H9 (cell line): ENCODE measurements around the gene BRINP2. TPM values are rescaled to one million over a fixed set of nuclear protein-coding genes. Genes with fewer than 3 reads are reported as not detected.

ENCODE experiments used
- DNase-seq: peaks from one replicate; pipeline ENCODE4 v3.0.0-alpha.2; 2017
- H2AFZ ChIP-seq: one replicate; pipeline ENCODE4 v1.6.1; 2013; ENCODE audit warnings: mild to moderate bottlenecking, low read length, control low read depth, moderate library complexity
- H2AK5ac ChIP-seq: 2 replicates; pipeline ENCODE4 v1.6.1; 2013; ENCODE audit warnings: low read length, control low read depth, mixed read lengths; ENCODE audit not compliant: insufficient read length
- H2BK120ac ChIP-seq: one replicate; pipeline ENCODE4 v1.6.1; 2013; ENCODE audit warnings: low read depth, mild to moderate bottlenecking, low read length, control low read depth, inconsistent platforms; ENCODE audit not compliant: poor library complexity, severe bottlenecking
- H2BK12ac ChIP-seq: 2 replicates; pipeline ENCODE4 v1.6.1; 2013; ENCODE audit warnings: low read length, control low read depth, mixed read lengths, low read depth; ENCODE audit not compliant: insufficient read length
- H2BK15ac ChIP-seq: 2 replicates; pipeline ENCODE4 v1.6.1; 2013; ENCODE audit warnings: low read depth, low read length, control low read depth
- H2BK20ac ChIP-seq: one replicate; pipeline ENCODE4 v1.6.1; 2013; ENCODE audit warnings: low read depth, mild to moderate bottlenecking, low read length, control low read depth, inconsistent platforms; ENCODE audit not compliant: poor library complexity, severe bottlenecking
- H2BK5ac ChIP-seq: 2 replicates; pipeline ENCODE4 v1.6.1; 2013; ENCODE audit warnings: low read length, control low read depth, mixed read lengths; ENCODE audit not compliant: insufficient read length
- H3K14ac ChIP-seq: 2 replicates; pipeline ENCODE4 v1.6.1; 2013; ENCODE audit warnings: low read length, control low read depth; ENCODE audit not compliant: insufficient read depth
- H3K18ac ChIP-seq: 2 replicates; pipeline ENCODE4 v1.6.1; 2013; ENCODE audit warnings: low read depth, mild to moderate bottlenecking, mixed read lengths, low read length, control low read depth; ENCODE audit not compliant: insufficient read length
- H3K23ac ChIP-seq: 2 replicates; pipeline ENCODE4 v1.6.1; 2013; ENCODE audit warnings: low read length, control low read depth, mixed read lengths, low read depth; ENCODE audit not compliant: insufficient read length
- H3K23me2 ChIP-seq: 2 replicates; pipeline ENCODE4 v1.6.1; 2013; ENCODE audit warnings: low read depth, mild to moderate bottlenecking, mixed read lengths, low read length, control low read depth; ENCODE audit not compliant: insufficient read length, poor library complexity, severe bottlenecking
- H3K27ac ChIP-seq: 2 replicates; pipeline ENCODE4 v1.5.1; 2013; ENCODE audit warnings: low read length, control low read depth, mixed read lengths, low read depth; ENCODE audit not compliant: insufficient read length
- H3K27me3 ChIP-seq: 2 replicates; pipeline ENCODE4 v1.6.1; 2013; ENCODE audit warnings: low read length, control low read depth, inconsistent platforms; ENCODE audit not compliant: insufficient read depth
- H3K4ac ChIP-seq: 2 replicates; pipeline ENCODE4 v1.6.1; 2013; ENCODE audit warnings: low read depth, mild to moderate bottlenecking, control low read depth, inconsistent platforms, low read length, moderate library complexity
- H3K4me1 ChIP-seq: 2 replicates; pipeline ENCODE4 v1.6.1; 2013; ENCODE audit warnings: low read length, control low read depth, inconsistent platforms; ENCODE audit not compliant: insufficient read depth
- H3K4me2 ChIP-seq: 2 replicates; pipeline ENCODE4 v1.6.1; 2013; ENCODE audit warnings: low read length, control low read depth, mixed read lengths; ENCODE audit not compliant: insufficient read length, insufficient read depth
- H3K56ac ChIP-seq: 2 replicates; pipeline ENCODE4 v1.6.1; 2013; ENCODE audit warnings: low read depth, mild to moderate bottlenecking, mixed read lengths, low read length, control low read depth; ENCODE audit not compliant: insufficient read length
- H3K79me1 ChIP-seq: 2 replicates; pipeline ENCODE4 v1.6.1; 2013; ENCODE audit warnings: low read depth, mild to moderate bottlenecking, moderate library complexity, low read length, control low read depth, inconsistent platforms; ENCODE audit not compliant: insufficient read depth, poor library complexity, severe bottlenecking
- H3K79me2 ChIP-seq: 2 replicates; pipeline ENCODE4 v1.6.1; 2013; ENCODE audit warnings: low read length, control low read depth, inconsistent platforms; ENCODE audit not compliant: insufficient read depth
- H3K9ac ChIP-seq: 2 replicates; pipeline ENCODE4 v1.6.1; 2013; ENCODE audit warnings: low read length, control low read depth, mixed read lengths; ENCODE audit not compliant: insufficient read length; ENCODE audit errors: extremely low read depth
- H3K9me3 ChIP-seq: one replicate; pipeline ENCODE4 v1.6.1; 2013; ENCODE audit warnings: low read depth, low read length, inconsistent platforms; ENCODE audit not compliant: control insufficient read depth
- H3T11ph ChIP-seq: one replicate; pipeline ENCODE4 v1.6.1; 2013; ENCODE audit warnings: mild to moderate bottlenecking, low read length, control low read depth, inconsistent platforms
- H4K20me1 ChIP-seq: one replicate; pipeline ENCODE4 v1.6.1; 2013; ENCODE audit not compliant: control insufficient read depth, insufficient read length, insufficient read depth
- H4K5ac ChIP-seq: 2 replicates; pipeline ENCODE4 v1.6.1; 2013; ENCODE audit warnings: low read depth, mild to moderate bottlenecking, mixed read lengths, low read length, control low read depth; ENCODE audit not compliant: insufficient read length
- H4K8ac ChIP-seq: replicated peaks from 2 replicates; pipeline ENCODE4 v1.6.1; 2013; ENCODE audit warnings: low read length, control low read depth, mixed read lengths, low read depth; ENCODE audit not compliant: insufficient read length
- H4K91ac ChIP-seq: 2 replicates; pipeline ENCODE4 v1.6.1; 2013; ENCODE audit warnings: low read depth, mild to moderate bottlenecking, moderate library complexity, mixed read lengths, low read length, control low read depth; ENCODE audit not compliant: insufficient read length
- H3K27ac Mint-ChIP-seq, 3 experiments: 2 replicates in 2 of 3; 3 replicates in 1 of 3; pipeline ENCODE4 v1.8.0; 2020 to 2021; ENCODE audit warnings: mixed read lengths in 3 of 3, mild to moderate bottlenecking in 1 of 3, moderate library complexity in 1 of 3
- H3K27me3 Mint-ChIP-seq: 2 replicates; pipeline ENCODE4 v1.8.0; 2021; ENCODE audit warnings: low read depth, mild to moderate bottlenecking, moderate library complexity, mixed read lengths
- H3K36me3 Mint-ChIP-seq, 3 experiments: 2 replicates in 2 of 3; 3 replicates in 1 of 3; pipeline ENCODE4 v1.8.0; 2020 to 2021; ENCODE audit warnings: low read depth in 3 of 3, mixed read lengths in 3 of 3; ENCODE audit not compliant: insufficient read depth in 1 of 3
- H3K4me1 Mint-ChIP-seq, 2 experiments: 2 replicates each; pipeline ENCODE4 v1.8.0; 2020; ENCODE audit warnings: mixed read lengths in 2 of 2
- H3K4me3 Mint-ChIP-seq, 2 experiments: 2 replicates in 1 of 2; 3 replicates in 1 of 2; pipeline ENCODE4 v1.8.0; 2020 to 2021; ENCODE audit warnings: mild to moderate bottlenecking in 2 of 2, mixed read lengths in 2 of 2, moderate library complexity in 1 of 2
- H3K9me3 Mint-ChIP-seq, 2 experiments: 2 replicates in 1 of 2; 3 replicates in 1 of 2; pipeline ENCODE4 v1.8.0; 2020; ENCODE audit warnings: mild to moderate bottlenecking in 2 of 2, mixed read lengths in 2 of 2, moderate library complexity in 1 of 2
- CTCF ChIP-seq: fragments of 200-600 bp; sonication (generic); conservative IDR thresholded peaks from 3 replicates; pipeline ENCODE4 v1.8.0; 2021; ENCODE audit warnings: antibody characterized with exemption, mild to moderate bottlenecking
- WGBS: extraction: QIAGEN DNeasy Blood & Tissue Kit; methylation state at CpG from one replicate; pipeline ENCODE4 v1.1.7; 2013; ENCODE audit warnings: missing lambda C conversion rate, low lambda C conversion rate, mixed read lengths; ENCODE audit not compliant: insufficient read length; ENCODE audit errors: extremely low coverage; 5-methylcytosine and 5-hydroxymethylcytosine counted together
- total RNA-seq: library from RNA; stranded (reverse); gene quantifications from 2 replicates; pipeline ENCODE4 v1.2.1, GENCODE V29; 2021

Gene BRINP2
- total RNA-seq, 1 experiment from 2014 or later: not detected

- WGBS: no CpG with 5 or more reads among the region's 3 CpGs
- peaks cover 51% of the 10 kb centered on the region for H3K27me3 Mint-ChIP-seq
- H4K91ac ChIP-seq: no peak overlapping the region
- no peaks in the 10 kb centered on the region for H3K79me1 ChIP-seq
- no peaks in the 10 kb centered on the region for H4K20me1 ChIP-seq
- no peak overlapping the region for H3T11ph ChIP-seq
- no peak overlapping the region for H3K14ac ChIP-seq
- H3K27ac Mint-ChIP-seq: no peak overlapping the region
- H2AK5ac ChIP-seq: no peak overlapping the region
- no peaks in the 10 kb centered on the region for H3K36me3 Mint-ChIP-seq
- no peak overlapping the region for H2BK120ac ChIP-seq
- no peak overlapping the region for H2AFZ ChIP-seq
- no peaks in the 10 kb centered on the region for H3K4me1 Mint-ChIP-seq
- H2BK12ac ChIP-seq: no peak overlapping the region
- no peak overlapping the region for H3K4me3 Mint-ChIP-seq
- no peak overlapping the region for H2BK15ac ChIP-seq
- no peak overlapping the region for H4K5ac ChIP-seq
- no peak overlapping the region for H3K56ac ChIP-seq
- no peaks in the 10 kb centered on the region for H3K79me2 ChIP-seq
- no peak overlapping the region for H3K4ac ChIP-seq
- DNase-seq: no peak
- no peak overlapping the region for H3K27ac ChIP-seq
- H3K18ac ChIP-seq: no peak overlapping the region
- no peak for TF ChIP-seq CTCF
- no peaks in the 10 kb centered on the region for H3K23me2 ChIP-seq
- H2BK20ac ChIP-seq: no peak overlapping the region
- peaks cover 14% of the 10 kb centered on the region; the same call in 1 of the 2 replicates for H3K27me3 ChIP-seq
- no peak overlapping the region for H3K23ac ChIP-seq
- no peak overlapping the region for H2BK5ac ChIP-seq
- no peaks in the 10 kb centered on the region for H3K9me3 Mint-ChIP-seq
- H3K9ac ChIP-seq: no peak overlapping the region
- no peak overlapping the region for H4K8ac ChIP-seq
- H3K4me1 ChIP-seq: no peaks in the 10 kb centered on the region
- no peak overlapping the region for H3K4me2 ChIP-seq
- H3K9me3 ChIP-seq: no peaks in the 10 kb centered on the region
Measured at GRCh38 chr1:177209357-177209756, 38.6 kb downstream of the BRINP2 start.
